ENCODE data around the gene KRTAP5-8.
"Not testable (repeated sequence)": the region's sequence is repeated elsewhere in the genome, so short reads cannot be mapped to it uniquely, and the experiment has no call there.

- not testable (repeated sequence) for TF ChIP-seq CTCF (conservative IDR thresholded peaks at IDR 0.05; ENCODE audit: low read depth in 2 of 2); POLR2AphosphoS5 (IDR thresholded peaks at IDR 0.05; ENCODE audit: low read depth)
These were observed 2.9 kb upstream of the KRTAP5-8 start for GRCh38 chr11:71534711-71535608.
